NOMO-1 (cell line): Measurements from ENCODE around the gene UBE2B.

Experiments used
- DNase-seq, 2 experiments: peaks; one replicate each; lab custom pipeline; 2025; ENCODE audit not compliant: unreplicated experiment in 2 of 2; lab: John Stamatoyannopoulos, UW

The UBE2B gene

DNA sequence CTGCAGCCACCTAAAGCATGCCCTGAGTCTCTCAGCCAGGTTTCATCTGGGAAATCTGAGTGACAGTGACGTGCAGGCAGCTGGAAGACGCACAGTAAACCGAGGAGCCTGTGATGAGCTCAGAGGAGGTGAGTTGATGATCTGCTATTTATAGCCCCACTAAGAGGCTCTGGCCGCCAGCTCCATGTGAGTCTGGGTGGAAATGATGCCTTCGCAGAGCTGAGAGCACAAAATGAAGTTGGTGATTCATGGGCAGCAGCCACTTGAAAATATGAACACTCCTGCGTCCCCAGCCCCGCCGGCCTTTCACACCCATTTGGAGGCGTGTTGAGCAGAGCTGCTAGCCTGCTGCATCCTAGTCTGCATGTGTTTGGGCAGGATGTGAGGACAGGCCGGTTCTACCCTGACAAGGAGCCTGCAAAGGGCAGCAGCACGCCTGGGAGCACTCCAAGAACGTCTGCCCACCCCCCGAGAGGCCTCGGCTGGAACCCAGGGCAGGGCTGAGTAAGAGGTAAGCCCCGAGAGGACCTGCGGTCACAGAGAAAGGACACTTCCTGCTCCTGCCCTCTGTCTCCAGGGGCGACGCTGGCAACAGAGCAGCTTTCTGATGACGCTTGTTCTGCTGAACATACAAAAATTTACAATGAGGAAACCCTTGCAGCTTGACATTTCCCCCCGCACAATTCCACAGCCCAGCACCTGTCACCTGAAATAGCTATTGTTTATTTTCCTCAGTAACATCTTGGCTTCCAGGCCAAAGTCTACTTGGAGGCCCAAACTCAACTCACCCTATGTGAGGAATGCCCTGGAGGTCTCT, 65.4 kb downstream of the UBE2B start:
- DNase-seq: peak; percentile 79 to 91

GRCh38 chr5:134437340-134437846, 66.0 kb downstream of the UBE2B start:
- no peak for DNase-seq

GRCh38 chr5:134437847-134438581, 66.6 kb downstream of the UBE2B start:
- no peak for DNase-seq

DNA sequence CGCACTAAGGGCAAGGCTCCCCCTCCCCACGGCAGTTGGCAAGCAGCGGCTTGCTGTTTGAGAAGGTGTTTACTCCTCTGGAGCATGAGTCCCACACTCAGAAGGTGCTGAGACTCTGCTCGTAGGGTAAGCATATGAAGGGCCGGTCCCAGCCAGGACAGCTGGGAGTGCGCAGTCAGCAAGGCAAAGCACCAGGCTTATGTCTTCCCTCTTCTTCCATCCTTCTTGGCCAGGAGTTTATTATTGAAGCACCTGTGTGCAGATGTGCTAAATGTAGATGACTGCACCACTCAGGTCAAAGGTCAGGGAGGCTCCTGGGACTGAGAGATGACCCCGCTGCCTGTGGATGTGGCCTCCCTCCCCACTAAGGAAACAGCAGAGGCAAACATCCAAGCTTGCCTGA, 67.4 kb downstream of the UBE2B start:
- no peak for DNase-seq

DNA sequence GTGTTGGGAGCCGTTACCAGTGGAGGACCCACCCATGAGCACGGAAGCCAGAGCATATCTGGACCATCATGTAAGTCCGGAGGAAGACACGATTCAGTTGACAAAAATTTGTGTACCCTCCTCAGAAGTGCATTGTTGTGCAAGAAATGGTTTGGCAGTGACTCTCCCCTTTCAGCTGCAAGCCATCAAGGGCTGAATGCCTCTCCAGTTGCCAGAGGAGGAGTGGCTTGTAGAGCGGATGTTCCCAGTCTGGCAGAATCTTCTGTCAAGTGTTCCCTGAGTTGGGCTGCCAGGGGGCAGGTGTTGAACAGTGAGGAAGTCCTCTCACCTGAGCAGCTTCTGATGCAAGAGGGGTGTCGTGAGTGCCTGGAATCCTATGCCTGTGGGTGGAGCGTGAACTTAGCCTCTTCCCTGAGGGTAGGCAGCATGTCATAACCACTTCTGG, 67.9 kb downstream of the UBE2B start:
- DNase-seq: no peak

GRCh38 chr5:134440201-134440755, 68.9 kb downstream of the UBE2B start:
- DNase-seq: no peak
